Common myeloid progenitor, CD34-positive (primary cell): ENCODE measurements around the gene AHDC1.
"Not testable (repeated sequence)": the region's sequence is repeated elsewhere in the genome, so short reads cannot be mapped to it uniquely, and the experiment has no call there.

Experiments used
- CTCF ChIA-PET: fragments of 350-600 bp; sonication (Branson Sonifier 250); formaldehyde crosslinking; loops from one replicate; lab custom pipeline; 2021; ENCODE audit warnings: antibody characterized with exemption; lab: Charles Lee
- POLR2A ChIA-PET: fragments of 350-600 bp; sonication (Branson Sonifier 250); formaldehyde crosslinking; loops from one replicate; lab custom pipeline; 2021; ENCODE audit warnings: antibody characterized with exemption; lab: Charles Lee
- DNase-seq, 3 donors: peaks; one replicate each; pipeline versions ENCODE4 v3.0.0 to v3.0.0-alpha.2; 2013
- H3K27ac ChIP-seq, 2 experiments: 1 replicate in 1 of 2; 2 replicates in 1 of 2; pipeline ENCODE4 v1.7.0; 2013; ENCODE audit warnings: inconsistent platforms in 2 of 2, low read length in 2 of 2, mild to moderate bottlenecking in 2 of 2, low read depth in 1 of 2, moderate library complexity in 1 of 2; ENCODE audit not compliant: severe bottlenecking in 2 of 2, insufficient read depth in 1 of 2, poor library complexity in 1 of 2
- H3K27me3 ChIP-seq, 5 experiments: replicated peaks in 2 of 5; 1 replicate in 3 of 5; 2 replicates in 2 of 5; pipeline versions ENCODE4 v1.6.1 to v1.7.0; 2013; ENCODE audit warnings: low read length in 4 of 5, mild to moderate bottlenecking in 2 of 5, moderate library complexity in 2 of 5, inconsistent platforms in 1 of 5; ENCODE audit not compliant: insufficient read depth in 5 of 5, control insufficient read depth in 4 of 5
- H3K36me3 ChIP-seq, 4 experiments: 1 replicate in 2 of 4; 2 replicates in 2 of 4; pipeline versions ENCODE4 v1.6.1 to v1.7.0; 2013; ENCODE audit warnings: low read length in 3 of 4, control low read depth in 1 of 4, mild to moderate bottlenecking in 1 of 4; ENCODE audit not compliant: control insufficient read depth in 4 of 4, insufficient read depth in 4 of 4
- H3K4me1 ChIP-seq, 4 experiments: 1 replicate in 3 of 4; 2 replicates in 1 of 4; pipeline versions ENCODE4 v1.6.1 to v1.7.1; 2013; ENCODE audit warnings: low read length in 3 of 4, mild to moderate bottlenecking in 3 of 4, control low read depth in 1 of 4, inconsistent platforms in 1 of 4, moderate library complexity in 1 of 4; ENCODE audit not compliant: control insufficient read depth in 4 of 4, insufficient read depth in 4 of 4; ENCODE audit errors: control extremely low read depth in 1 of 4
- H3K4me3 ChIP-seq, 7 experiments: 1 replicate in 4 of 7; 2 replicates in 3 of 7; pipeline versions ENCODE4 v1.5.1 to v1.7.0; 2013; ENCODE audit warnings: mild to moderate bottlenecking in 7 of 7, low read length in 6 of 7, moderate library complexity in 6 of 7, inconsistent platforms in 2 of 7, low read depth in 2 of 7, control low read depth in 1 of 7; ENCODE audit not compliant: insufficient read depth in 4 of 7, control insufficient read depth in 1 of 7; ENCODE audit errors: extremely low read depth in 1 of 7
- H3K9me3 ChIP-seq, 5 experiments: 1 replicate in 4 of 5; 2 replicates in 1 of 5; pipeline versions ENCODE4 v1.6.1 to v1.7.1; 2013; ENCODE audit warnings: low read length in 4 of 5, mild to moderate bottlenecking in 2 of 5, inconsistent platforms in 1 of 5, low read depth in 1 of 5, moderate library complexity in 1 of 5; ENCODE audit not compliant: control insufficient read depth in 4 of 5, insufficient read depth in 2 of 5; ENCODE audit errors: control extremely low read depth in 1 of 5
- WGBS: methylation state at CpG from one replicate; pipeline ENCODE4 v1.1.5; 2013; ENCODE audit not compliant: insufficient coverage; 5-methylcytosine and 5-hydroxymethylcytosine counted together

The AHDC1 gene

GRCh38 chr1:27619782-27620438, 16.0 kb upstream of the AHDC1 start:
- H3K27ac ChIP-seq, H3K36me3 ChIP-seq, H3K27me3 ChIP-seq, H3K9me3 ChIP-seq, DNase-seq, H3K4me3 ChIP-seq, POLR2A ChIA-PET: not testable (repeated sequence)
- H3K4me1 ChIP-seq, result peaks cover 19 to 72% (median 56%) of the 10 kb centered on the region in 4 experiments
- CTCF ChIA-PET, result interaction anchor here (0.8 to 22.9 kb wide), 7 partner anchors 5 to 225 kb away, joined by 3 to 311 read pairs (median 3); partner anchors contain the start of genes AHDC1 and FGR
- WGBS, result 89% methylated on average over 7 of the region's 7 CpGs

- 51% methylated on average over 9 of the region's 14 CpGs for WGBS
- ChIA-PET POLR2A (interaction anchor here (0.5 to 2.3 kb wide), 4 partner anchors 10 to 40 kb away, joined by 3 to 10 read pairs (median 6); no protein-coding TSS in a partner anchor), CTCF (interaction anchor here (1.0 to 22.9 kb wide), 7 partner anchors 6 to 224 kb away, joined by 3 to 311 read pairs (median 9); partner anchors contain the start of genes AHDC1 and FGR)
- no peaks in the 10 kb centered on the region for H3K9me3 ChIP-seq
- H3K4me3 ChIP-seq, result no peak overlapping the region
- H3K36me3 ChIP-seq, result no peaks in the 10 kb centered on the region
- H3K4me1 ChIP-seq, result peaks cover 10 to 62% (median 42%) of the 10 kb centered on the region in 4 experiments
- H3K27ac ChIP-seq, result peak overlapping the region in 1 of 2 experiments; percentile 68
- H3K27me3 ChIP-seq, result no peaks in the 10 kb centered on the region
- peak; percentile 47 to 92 (median 90) for DNase-seq
Measured at GRCh38 chr1:27618341-27619082, 14.6 kb upstream of the AHDC1 start.

GRCh38 chr1:27617420-27617819, 13.5 kb upstream of the AHDC1 start:
- Histone ChIP-seq H3K27ac (peak overlapping the region in 1 of 2 experiments; percentile 68), H3K4me3 (no peak overlapping the region), H3K36me3 (no peaks in the 10 kb centered on the region), H3K27me3 (no peaks in the 10 kb centered on the region), H3K9me3 (no peaks in the 10 kb centered on the region), H3K4me1 (peaks cover 5 to 53% (median 34%) of the 10 kb centered on the region in 4 experiments)
- CTCF ChIA-PET, result interaction anchor here (0.6 to 22.9 kb wide), 9 partner anchors 5 to 609 kb away, joined by 3 to 311 read pairs (median 7); partner anchors contain the start of genes AHDC1 and FGR
- DNase-seq, result no peak
- 92% methylated on average over 2 of the region's 2 CpGs for WGBS
- POLR2A ChIA-PET, result interaction anchor here (1.3 to 2.3 kb wide), 2 partner anchors 12 to 15 kb away, joined by 8 to 10 read pairs; no protein-coding TSS in a partner anchor

- no peaks in the 10 kb centered on the region for H3K36me3 ChIP-seq
- ChIA-PET CTCF (interaction anchor here (0.8 to 22.9 kb wide), 10 partner anchors 4 to 188 kb away, joined by 3 to 311 read pairs (median 6); partner anchors contain the start of genes AHDC1 and FGR), POLR2A (no interaction called here)
- no peak overlapping the region for H3K27ac ChIP-seq
- H3K27me3 ChIP-seq, result no peaks in the 10 kb centered on the region
- peaks cover 5 to 46% (median 28%) of the 10 kb centered on the region in 4 experiments for H3K4me1 ChIP-seq
- 93% methylated on average over 2 of the region's 2 CpGs for WGBS
- no peaks in the 10 kb centered on the region for H3K9me3 ChIP-seq
- no peak overlapping the region for H3K4me3 ChIP-seq
- DNase-seq, result peak in 1 of 3 donors; percentile 42
Measured at GRCh38 chr1:27616441-27616840, 12.5 kb upstream of the AHDC1 start.

- DNase-seq, result no peak
- 94% methylated on average over 28 of the region's 41 CpGs for WGBS
- POLR2A ChIA-PET, result no interaction called here
- CTCF ChIA-PET, result interaction anchor here (0.8 to 22.9 kb wide), 6 partner anchors 3 to 59 kb away, joined by 3 to 311 read pairs (median 150); partner anchors contain the start of genes AHDC1 and FGR
- Histone ChIP-seq H3K27me3 (no peaks in the 10 kb centered on the region), H3K27ac (no peak overlapping the region), H3K36me3 (no peaks in the 10 kb centered on the region), H3K9me3 (no peaks in the 10 kb centered on the region), H3K4me1 (peaks cover 0 to 38% (median 25%) of the 10 kb centered on the region in 4 experiments), H3K4me3 (no peak overlapping the region)
Measured at GRCh38 chr1:27615346-27616192, 11.6 kb upstream of the AHDC1 start.

GRCh38 chr1:27614625-27615344, 10.8 kb upstream of the AHDC1 start:
- H3K9me3 ChIP-seq, result no peaks in the 10 kb centered on the region
- ChIA-PET CTCF (interaction anchor here (0.6 to 22.9 kb wide), 7 partner anchors 2 to 197 kb away, joined by 3 to 311 read pairs (median 4); partner anchors contain the start of genes AHDC1 and FGR), POLR2A (no interaction called here)
- H3K4me3 ChIP-seq, result no peak overlapping the region
- no peak for DNase-seq
- H3K27ac ChIP-seq, result no peak overlapping the region
- 72% methylated on average over 23 of the region's 26 CpGs for WGBS
- peaks cover 0 to 38% (median 25%) of the 10 kb centered on the region in 4 experiments for H3K4me1 ChIP-seq
- no peaks in the 10 kb centered on the region for H3K27me3 ChIP-seq
- H3K36me3 ChIP-seq, result no peaks in the 10 kb centered on the region
